Gastroesophageal sphincter (tissue), 3 donors: Measurements from ENCODE around the gene SLC12A6.

Experiments used
- EP300 ChIP-seq: sonication (generic); formaldehyde crosslinking; IDR thresholded peaks from one replicate; pipeline ENCODE4 v1.6.1; 2017; ENCODE audit warnings: antibody characterized with exemption, mild to moderate bottlenecking
- POLR2A ChIP-seq, 2 donors: fragments of 450-650 bp; IDR thresholded peaks; one replicate each; pipeline ENCODE4 v1.6.1; 2017; ENCODE audit warnings: antibody characterized with exemption in 2 of 2, mild to moderate bottlenecking in 2 of 2, moderate library complexity in 1 of 2
- POLR2AphosphoS5 ChIP-seq: sonication (generic); formaldehyde crosslinking; IDR thresholded peaks from one replicate; pipeline ENCODE4 v1.6.1; 2017; ENCODE audit warnings: antibody characterized with exemption
- TF ChIP-seq, protein P1 (sequence below), 4 experiments: fragments of 200-600 bp in 2 of 4; fragments of 450-650 bp in 2 of 4; sonication (generic) in 1 of 4; IDR thresholded peaks; one replicate each; pipeline ENCODE4 v1.5.1; 2017 to 2019; ENCODE audit warnings: antibody characterized with exemption in 4 of 4, mild to moderate bottlenecking in 2 of 4, moderate library complexity in 2 of 4

DNA sequence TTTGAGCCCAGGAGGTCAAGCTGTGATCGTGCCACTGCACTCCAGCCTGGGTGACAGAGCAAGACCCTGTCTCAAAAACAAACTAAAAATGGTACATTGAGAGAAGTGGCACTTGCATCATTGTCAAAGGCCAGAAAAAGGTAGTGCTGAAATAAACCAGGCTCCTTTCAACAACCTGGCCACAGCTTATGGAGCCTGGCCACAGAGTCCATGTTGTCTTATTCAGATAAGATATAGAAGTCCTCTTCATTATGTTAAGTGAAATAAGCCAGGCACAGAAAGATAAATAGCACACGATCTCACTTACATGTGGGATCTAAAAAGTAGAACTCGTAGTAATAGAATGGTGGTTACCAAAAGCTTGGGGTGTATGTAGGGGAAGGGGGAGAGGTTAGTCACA is 78.0 kb downstream of the SLC12A6 start:
- TF ChIP-seq POLR2AphosphoS5, result no peak
- TF ChIP-seq POLR2A (IDR thresholded peaks at IDR 0.05), result no peak
- TF ChIP-seq, protein P1, sequence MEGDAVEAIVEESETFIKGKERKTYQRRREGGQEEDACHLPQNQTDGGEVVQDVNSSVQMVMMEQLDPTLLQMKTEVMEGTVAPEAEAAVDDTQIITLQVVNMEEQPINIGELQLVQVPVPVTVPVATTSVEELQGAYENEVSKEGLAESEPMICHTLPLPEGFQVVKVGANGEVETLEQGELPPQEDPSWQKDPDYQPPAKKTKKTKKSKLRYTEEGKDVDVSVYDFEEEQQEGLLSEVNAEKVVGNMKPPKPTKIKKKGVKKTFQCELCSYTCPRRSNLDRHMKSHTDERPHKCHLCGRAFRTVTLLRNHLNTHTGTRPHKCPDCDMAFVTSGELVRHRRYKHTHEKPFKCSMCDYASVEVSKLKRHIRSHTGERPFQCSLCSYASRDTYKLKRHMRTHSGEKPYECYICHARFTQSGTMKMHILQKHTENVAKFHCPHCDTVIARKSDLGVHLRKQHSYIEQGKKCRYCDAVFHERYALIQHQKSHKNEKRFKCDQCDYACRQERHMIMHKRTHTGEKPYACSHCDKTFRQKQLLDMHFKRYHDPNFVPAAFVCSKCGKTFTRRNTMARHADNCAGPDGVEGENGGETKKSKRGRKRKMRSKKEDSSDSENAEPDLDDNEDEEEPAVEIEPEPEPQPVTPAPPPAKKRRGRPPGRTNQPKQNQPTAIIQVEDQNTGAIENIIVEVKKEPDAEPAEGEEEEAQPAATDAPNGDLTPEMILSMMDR (IDR thresholded peaks at IDR 0.05), result no peak
- TF ChIP-seq EP300, result no peak
